Pons (tissue), 1 donor: ENCODE measurements around the gene GTF2F1.
"Not testable (repeated sequence)": the region's sequence is repeated elsewhere in the genome, so short reads cannot be mapped to it uniquely, and the experiment has no call there.

Experiments
- DNase-seq: peaks from one replicate; pipeline ENCODE4 v3.0.0-alpha.2; 2016; ENCODE audit warnings: low spot score

GTF2F1 gene

GRCh38 chr19:6384381-6384780 is 8.6 kb downstream of the GTF2F1 start:
- DNase-seq = no peak

GRCh38 chr19:6383188-6383587 is 9.8 kb downstream of the GTF2F1 start:
- no peak for DNase-seq

GRCh38 chr19:6381030-6381750 is 11.8 kb downstream of the GTF2F1 start:
- no peak for DNase-seq

GRCh38 chr19:6379744-6380143 is 13.2 kb downstream of the GTF2F1 start:
- DNase-seq = no peak

- DNase-seq = no peak
Observed at GRCh38 chr19:6378486-6378885, 14.5 kb downstream of the GTF2F1 start.

- no peak for DNase-seq
Observed at GRCh38 chr19:6378041-6378440, 14.9 kb downstream of the GTF2F1 start.

- no peak for DNase-seq
Observed at GRCh38 chr19:6376512-6377190, 16.3 kb downstream of the GTF2F1 start.

- DNase-seq = no peak
Observed at GRCh38 chr19:6375411-6376010, 17.5 kb downstream of the GTF2F1 start, which contains the start of gene PSPN. Gene PSPN (minus strand): TSS chr19:6375933. CDS start chr19:6375849, 84 bp downstream.

GRCh38 chr19:6374711-6375410 is 18.1 kb downstream of the GTF2F1 start:
- no peak for DNase-seq

- DNase-seq = no peak
Observed at GRCh38 chr19:6374161-6374709, 18.7 kb downstream of the GTF2F1 start.

- peak; percentile 30 for DNase-seq
Observed at GRCh38 chr19:6373813-6374108, 19.2 kb downstream of the GTF2F1 start.

GRCh38 chr19:6373096-6373812 is 19.7 kb downstream of the GTF2F1 start:
- peak; percentile 96 for DNase-seq

- DNase-seq = peak; percentile 100
Observed at GRCh38 chr19:6372594-6373095, 20.3 kb downstream of the GTF2F1 start, which contains the start of gene ALKBH7. Gene ALKBH7 (plus strand): TSS chr19:6372794. CDS start chr19:6372821, 27 bp downstream.

GRCh38 chr19:6364353-6364752 is 28.6 kb downstream of the GTF2F1 start:
- no peak for DNase-seq

GRCh38 chr19:6362351-6362801 is 30.6 kb downstream of the GTF2F1 start:
- DNase-seq = no peak

- no peak for DNase-seq
Observed at GRCh38 chr19:6362027-6362350, 31.0 kb downstream of the GTF2F1 start.

- DNase-seq = not testable (repeated sequence)
Observed at GRCh38 chr19:6360857-6361216, 32.1 kb downstream of the GTF2F1 start.

- DNase-seq = not testable (repeated sequence)
Observed at GRCh38 chr19:6360445-6360844, 32.5 kb downstream of the GTF2F1 start.

- no peak for DNase-seq
Observed at GRCh38 chr19:6359568-6360341, 33.2 kb downstream of the GTF2F1 start.

- no peak for DNase-seq
Observed at GRCh38 chr19:6358003-6358402, 35.0 kb downstream of the GTF2F1 start.

- no peak for DNase-seq
Observed at GRCh38 chr19:6357174-6357573, 35.8 kb downstream of the GTF2F1 start.
